ENCODE measurements around the gene SERPINE1.
A peak's percentile ranks its signal among the peaks of the same experiment; 100 is the strongest.
"Not testable (repeated sequence)": the region's sequence is repeated elsewhere in the genome, so short reads cannot be mapped to it uniquely, and the experiment has no call there.

Gene SERPINE1

DNA sequence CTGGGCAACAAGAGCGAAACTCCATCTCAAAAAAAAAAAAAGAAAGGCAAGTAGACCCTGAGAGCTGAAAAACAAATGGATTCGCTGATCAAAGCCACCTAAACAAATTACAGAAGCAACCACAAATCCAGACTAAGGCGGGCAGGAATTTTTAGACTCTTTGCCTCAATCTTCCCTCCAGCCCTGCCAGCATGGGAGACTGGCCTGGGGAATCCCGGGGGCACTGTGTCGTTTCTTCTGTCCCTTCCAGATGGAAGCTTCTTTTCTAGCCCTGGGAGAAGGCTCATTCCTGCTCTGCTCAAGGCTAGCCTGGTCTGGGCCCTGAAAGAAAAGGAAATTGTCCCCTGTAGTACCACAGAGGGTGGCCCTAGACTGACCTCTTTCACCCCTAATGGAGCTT is 15.6 kb upstream of the SERPINE1 start:
- H3K4me3 ChIP-seq (replicated peaks; ENCODE audit: low read depth, low read length): no peak overlapping the region
- DNase-seq (ENCODE audit: low read depth): no peak
- TF ChIP-seq, protein P1, sequence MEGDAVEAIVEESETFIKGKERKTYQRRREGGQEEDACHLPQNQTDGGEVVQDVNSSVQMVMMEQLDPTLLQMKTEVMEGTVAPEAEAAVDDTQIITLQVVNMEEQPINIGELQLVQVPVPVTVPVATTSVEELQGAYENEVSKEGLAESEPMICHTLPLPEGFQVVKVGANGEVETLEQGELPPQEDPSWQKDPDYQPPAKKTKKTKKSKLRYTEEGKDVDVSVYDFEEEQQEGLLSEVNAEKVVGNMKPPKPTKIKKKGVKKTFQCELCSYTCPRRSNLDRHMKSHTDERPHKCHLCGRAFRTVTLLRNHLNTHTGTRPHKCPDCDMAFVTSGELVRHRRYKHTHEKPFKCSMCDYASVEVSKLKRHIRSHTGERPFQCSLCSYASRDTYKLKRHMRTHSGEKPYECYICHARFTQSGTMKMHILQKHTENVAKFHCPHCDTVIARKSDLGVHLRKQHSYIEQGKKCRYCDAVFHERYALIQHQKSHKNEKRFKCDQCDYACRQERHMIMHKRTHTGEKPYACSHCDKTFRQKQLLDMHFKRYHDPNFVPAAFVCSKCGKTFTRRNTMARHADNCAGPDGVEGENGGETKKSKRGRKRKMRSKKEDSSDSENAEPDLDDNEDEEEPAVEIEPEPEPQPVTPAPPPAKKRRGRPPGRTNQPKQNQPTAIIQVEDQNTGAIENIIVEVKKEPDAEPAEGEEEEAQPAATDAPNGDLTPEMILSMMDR (IDR thresholded peaks at IDR 0.05; ENCODE audit: low read length, missing control alignments): no peak

DNA sequence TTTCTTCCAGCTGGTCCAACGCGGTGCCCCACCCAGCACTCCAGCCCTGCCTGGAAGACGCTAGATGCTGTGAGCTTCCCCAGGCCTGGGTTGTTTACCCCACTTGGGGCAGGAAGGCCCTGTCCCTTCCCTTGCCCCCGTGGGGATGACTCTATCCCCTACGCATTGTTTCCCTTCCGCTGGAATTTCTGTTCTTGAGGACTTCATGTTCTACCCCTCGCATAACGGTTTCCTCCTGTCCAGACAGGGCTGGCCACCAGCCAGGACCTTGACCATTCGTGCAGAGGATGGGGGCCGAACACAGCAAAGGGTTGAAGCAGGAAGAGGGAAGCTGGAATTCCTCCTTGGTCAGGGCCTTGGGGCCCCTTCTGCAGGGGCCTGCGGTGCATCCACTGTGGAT is 14.7 kb upstream of the SERPINE1 start:
- TF ChIP-seq, protein P1 (IDR thresholded peaks at IDR 0.05; ENCODE audit: low read length, missing control alignments): no peak
- no peak overlapping the region for H3K4me3 ChIP-seq (replicated peaks; ENCODE audit: low read depth, low read length)
- DNase-seq (ENCODE audit: low read depth): peak; percentile 100

DNA sequence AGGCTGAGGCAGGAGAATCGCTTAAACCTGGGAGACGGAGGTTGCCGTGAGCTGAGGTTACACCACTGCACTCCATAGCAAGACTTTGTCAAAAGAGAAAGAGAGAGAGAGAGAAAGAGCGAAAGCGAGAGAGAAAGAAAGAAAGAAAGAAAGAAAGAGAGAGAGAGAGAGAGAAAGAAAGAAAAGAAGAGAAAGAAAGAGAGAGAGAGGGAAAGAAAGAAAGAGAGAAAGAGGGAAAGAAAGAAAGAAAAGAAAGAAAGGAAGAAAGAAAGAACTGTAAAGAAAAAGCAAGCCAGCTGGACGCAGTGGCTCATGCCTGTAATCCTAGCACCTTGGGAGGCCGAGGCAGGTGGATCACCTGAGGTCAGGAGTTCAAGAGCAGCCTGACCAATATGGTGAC is 13.8 kb upstream of the SERPINE1 start:
- DNase-seq (ENCODE audit: low read depth); H3K4me3 ChIP-seq (replicated peaks; ENCODE audit: low read depth, low read length): not testable (repeated sequence)

DNA sequence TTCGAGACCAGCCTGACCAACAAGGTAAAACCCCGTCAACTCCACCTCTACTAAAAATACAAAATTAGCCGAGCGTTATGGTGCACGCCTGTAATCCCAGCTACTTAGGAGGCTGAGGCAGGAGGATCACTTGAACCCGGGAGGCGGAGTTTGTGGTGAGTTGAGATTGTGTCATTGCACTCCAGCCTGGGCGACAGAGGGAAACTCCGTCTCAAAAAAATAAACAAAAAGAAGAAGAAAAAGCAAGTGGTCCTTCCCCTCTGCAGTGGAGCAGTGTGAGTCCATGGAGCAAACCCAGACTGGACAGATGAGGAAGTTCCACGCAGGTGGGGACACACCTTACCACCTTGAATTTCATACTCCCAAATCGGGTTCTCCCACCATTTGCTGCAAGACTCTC is 13.1 kb upstream of the SERPINE1 start:
- DNase-seq (ENCODE audit: low read depth): no peak
- no peak overlapping the region for H3K4me3 ChIP-seq (replicated peaks; ENCODE audit: low read depth, low read length)
- TF ChIP-seq, protein P1 (IDR thresholded peaks at IDR 0.05; ENCODE audit: low read length, missing control alignments): no peak

DNA sequence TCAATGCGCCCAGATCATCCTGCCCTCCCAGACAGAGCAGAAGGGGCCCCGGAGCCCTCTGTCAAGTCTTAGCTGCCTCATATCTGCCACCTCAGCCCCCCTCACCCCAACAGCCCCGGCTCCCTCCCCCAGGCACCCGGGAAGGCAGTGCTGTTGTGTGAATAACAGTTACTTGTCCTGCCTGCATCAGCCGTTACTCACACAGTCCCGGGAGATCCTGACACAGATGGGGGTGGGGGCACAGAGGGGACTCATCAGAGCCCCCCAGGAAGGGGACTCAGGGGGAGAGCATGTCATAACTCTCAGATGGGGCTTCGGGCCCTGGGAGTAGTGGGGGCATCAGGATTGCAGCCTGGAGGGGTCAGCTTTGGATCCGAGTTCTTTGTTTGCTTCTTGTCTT is 12.4 kb upstream of the SERPINE1 start:
- no peak for DNase-seq (ENCODE audit: low read depth)
- TF ChIP-seq, protein P1 (IDR thresholded peaks at IDR 0.05; ENCODE audit: low read length, missing control alignments): no peak
- no peak overlapping the region for H3K4me3 ChIP-seq (replicated peaks; ENCODE audit: low read depth, low read length)

DNA sequence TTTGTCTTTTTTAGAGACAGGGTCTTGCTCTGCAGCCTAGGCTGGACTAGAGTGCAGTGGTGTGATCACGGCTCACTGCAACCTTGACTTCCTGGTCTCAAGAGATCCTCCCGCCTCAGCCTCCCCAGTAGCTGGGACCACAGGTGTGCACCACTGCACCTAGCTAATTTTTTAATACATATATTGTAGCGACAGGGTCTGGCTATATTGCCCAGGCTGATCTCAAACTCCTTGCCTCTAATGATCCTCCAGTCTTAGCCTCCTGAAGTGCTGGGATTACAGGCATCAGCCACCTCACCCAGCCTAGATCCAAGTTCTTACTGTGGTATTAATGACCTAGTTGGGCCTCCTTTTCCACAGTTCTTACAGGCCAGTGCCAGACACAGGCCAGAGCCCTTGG is 11.7 kb upstream of the SERPINE1 start:
- no peak overlapping the region for H3K4me3 ChIP-seq (replicated peaks; ENCODE audit: low read depth, low read length)
- DNase-seq (ENCODE audit: low read depth): no peak
- TF ChIP-seq, protein P1 (IDR thresholded peaks at IDR 0.05; ENCODE audit: low read length, missing control alignments): no peak

DNA sequence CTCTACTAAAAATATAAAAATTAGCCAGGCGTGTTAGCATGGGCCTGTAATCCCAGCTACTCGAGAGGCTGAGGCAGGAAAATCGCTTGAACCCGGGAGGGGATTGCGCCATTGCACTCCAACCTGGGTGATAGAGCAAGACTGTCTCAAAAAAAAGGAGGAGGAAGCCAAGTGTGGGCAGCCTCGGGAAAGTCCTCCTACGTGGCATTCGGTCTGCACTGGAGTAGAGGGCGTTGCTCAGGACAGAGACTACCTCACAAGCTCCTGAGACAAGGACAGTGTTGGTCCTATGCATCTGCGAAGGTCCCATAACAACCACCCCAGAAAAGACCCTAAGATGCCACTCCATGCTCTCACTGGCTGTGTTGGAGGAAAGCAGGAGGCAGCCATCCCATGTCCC is 10.0 kb upstream of the SERPINE1 start:
- DNase-seq (ENCODE audit: low read depth): peak; percentile 87
- TF ChIP-seq, protein P1 (IDR thresholded peaks at IDR 0.05; ENCODE audit: low read length, missing control alignments): no peak
- no peak overlapping the region for H3K4me3 ChIP-seq (replicated peaks; ENCODE audit: low read depth, low read length)

DNA sequence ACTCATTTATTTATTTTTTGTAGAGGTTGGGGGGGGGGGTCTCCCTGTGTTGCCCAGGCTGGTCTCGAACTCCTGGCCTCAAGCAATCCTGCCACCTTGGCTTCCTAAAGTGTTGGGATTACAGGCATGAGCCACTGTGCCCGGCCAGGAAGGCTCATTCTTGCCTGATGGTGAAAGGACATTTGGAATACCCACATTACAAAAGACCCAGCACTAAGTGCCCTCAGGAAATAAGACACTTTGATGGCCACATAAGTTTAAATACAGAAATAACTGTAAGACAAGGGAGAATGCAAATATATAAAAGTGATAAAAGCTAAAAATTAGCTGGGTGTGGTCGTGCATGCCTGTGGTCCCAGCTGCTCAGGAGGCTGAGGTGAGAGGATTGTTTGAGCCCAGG is 8.0 kb upstream of the SERPINE1 start:
- DNase-seq (ENCODE audit: low read depth): no peak
- H3K4me3 ChIP-seq (replicated peaks; ENCODE audit: low read depth, low read length): no peak overlapping the region
- TF ChIP-seq, protein P1 (IDR thresholded peaks at IDR 0.05; ENCODE audit: low read length, missing control alignments): no peak

All from fibroblast of pulmonary artery (primary cell).